ENCODE data around the gene LRRIQ4.

GRCh38 chr3:169777822-169778221, 34.8 kb upstream of the LRRIQ4 start:
- TF ChIP-seq, protein P1, sequence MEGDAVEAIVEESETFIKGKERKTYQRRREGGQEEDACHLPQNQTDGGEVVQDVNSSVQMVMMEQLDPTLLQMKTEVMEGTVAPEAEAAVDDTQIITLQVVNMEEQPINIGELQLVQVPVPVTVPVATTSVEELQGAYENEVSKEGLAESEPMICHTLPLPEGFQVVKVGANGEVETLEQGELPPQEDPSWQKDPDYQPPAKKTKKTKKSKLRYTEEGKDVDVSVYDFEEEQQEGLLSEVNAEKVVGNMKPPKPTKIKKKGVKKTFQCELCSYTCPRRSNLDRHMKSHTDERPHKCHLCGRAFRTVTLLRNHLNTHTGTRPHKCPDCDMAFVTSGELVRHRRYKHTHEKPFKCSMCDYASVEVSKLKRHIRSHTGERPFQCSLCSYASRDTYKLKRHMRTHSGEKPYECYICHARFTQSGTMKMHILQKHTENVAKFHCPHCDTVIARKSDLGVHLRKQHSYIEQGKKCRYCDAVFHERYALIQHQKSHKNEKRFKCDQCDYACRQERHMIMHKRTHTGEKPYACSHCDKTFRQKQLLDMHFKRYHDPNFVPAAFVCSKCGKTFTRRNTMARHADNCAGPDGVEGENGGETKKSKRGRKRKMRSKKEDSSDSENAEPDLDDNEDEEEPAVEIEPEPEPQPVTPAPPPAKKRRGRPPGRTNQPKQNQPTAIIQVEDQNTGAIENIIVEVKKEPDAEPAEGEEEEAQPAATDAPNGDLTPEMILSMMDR (conservative IDR thresholded peaks at IDR 0.05) = no peak
- TF ChIP-seq EZH2 (IDR thresholded peaks at IDR 0.05; ENCODE audit: low read depth) = no peak

Measured in PC-9 (cell line).